Duodenal mucosa (tissue), 2 donors: ENCODE measurements around the gene FBXO17.
"Not testable (repeated sequence)": the region's sequence is repeated elsewhere in the genome, so short reads cannot be mapped to it uniquely, and the experiment has no call there.

Experiments
- H3K27ac ChIP-seq: one replicate; pipeline ENCODE4 v1.7.0; 2013; ENCODE audit warnings: low read depth, low read length
- H3K27me3 ChIP-seq, 2 donors: one replicate each; pipeline ENCODE4 v1.7.0; 2013; ENCODE audit warnings: low read length in 2 of 2, control low read depth in 1 of 2; ENCODE audit not compliant: insufficient read depth in 2 of 2, control insufficient read depth in 1 of 2
- H3K36me3 ChIP-seq, 2 donors: one replicate each; pipeline ENCODE4 v1.7.0; 2013; ENCODE audit warnings: low read length in 2 of 2, control low read depth in 1 of 2; ENCODE audit not compliant: insufficient read depth in 2 of 2, control insufficient read depth in 1 of 2
- H3K4me1 ChIP-seq, 2 donors: one replicate each; pipeline ENCODE4 v1.7.0; 2013; ENCODE audit warnings: low read length in 2 of 2, control low read depth in 1 of 2; ENCODE audit not compliant: insufficient read depth in 2 of 2, control insufficient read depth in 1 of 2
- H3K4me3 ChIP-seq, 2 donors: one replicate each; pipeline ENCODE4 v1.7.0; 2013; ENCODE audit warnings: low read length in 2 of 2, low read depth in 1 of 2
- H3K9ac ChIP-seq, 2 donors: one replicate each; pipeline ENCODE4 v1.7.0; 2013; ENCODE audit warnings: low read length in 2 of 2, low read depth in 1 of 2
- H3K9me3 ChIP-seq, 2 donors: one replicate each; pipeline ENCODE4 v1.7.0; 2013; ENCODE audit warnings: low read length in 2 of 2, control low read depth in 1 of 2; ENCODE audit not compliant: control insufficient read depth in 1 of 2

FBXO17 gene

GRCh38 chr19:39003796-39004195 is 28.3 kb upstream of the FBXO17 start:
- no peak overlapping the region for H3K27ac ChIP-seq
- no peak overlapping the region for H3K9ac ChIP-seq
- H3K4me3 ChIP-seq: no peak overlapping the region
- H3K27me3 ChIP-seq: no peaks in the 10 kb centered on the region
- H3K36me3 ChIP-seq: no peaks in the 10 kb centered on the region
- H3K9me3 ChIP-seq: no peaks in the 10 kb centered on the region
- no peaks in the 10 kb centered on the region for H3K4me1 ChIP-seq

DNA sequence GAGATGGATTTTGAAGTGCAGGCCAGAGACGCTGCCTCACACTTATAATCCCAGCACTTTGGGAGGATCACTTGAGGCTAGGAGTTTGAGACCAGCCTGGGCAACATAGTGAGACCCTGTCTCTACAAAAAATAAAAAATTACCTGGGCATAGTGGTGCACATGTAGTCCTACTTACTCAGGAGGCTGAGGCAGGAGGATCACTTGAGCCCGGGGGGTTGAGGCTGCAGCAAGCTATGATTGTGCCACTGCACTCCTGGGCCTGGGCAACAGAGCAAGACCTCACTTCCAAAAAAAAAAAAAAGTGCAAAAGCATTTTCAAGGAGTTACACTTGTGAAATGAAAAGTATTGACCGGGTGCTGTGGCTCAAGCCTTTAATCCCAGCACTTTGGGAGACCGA is 27.6 kb upstream of the FBXO17 start:
- H3K4me1 ChIP-seq: no peaks in the 10 kb centered on the region
- H3K27me3 ChIP-seq: no peaks in the 10 kb centered on the region
- H3K9ac ChIP-seq: no peak overlapping the region
- H3K27ac ChIP-seq: no peak overlapping the region
- H3K36me3 ChIP-seq: no peaks in the 10 kb centered on the region
- no peaks in the 10 kb centered on the region for H3K9me3 ChIP-seq
- no peak overlapping the region for H3K4me3 ChIP-seq

GRCh38 chr19:39001041-39001440 is 25.5 kb upstream of the FBXO17 start:
- Histone ChIP-seq H3K27me3 (no peaks in the 10 kb centered on the region), H3K9ac (no peak overlapping the region), H3K27ac (no peak overlapping the region), H3K9me3 (no peaks in the 10 kb centered on the region), H3K4me3 (no peak overlapping the region), H3K36me3 (no peaks in the 10 kb centered on the region), H3K4me1 (no peaks in the 10 kb centered on the region)

GRCh38 chr19:38997576-38997975 is 22.0 kb upstream of the FBXO17 start:
- H3K4me3 ChIP-seq, H3K36me3 ChIP-seq, H3K9ac ChIP-seq, H3K4me1 ChIP-seq, H3K27ac ChIP-seq, H3K27me3 ChIP-seq, H3K9me3 ChIP-seq: not testable (repeated sequence)

DNA sequence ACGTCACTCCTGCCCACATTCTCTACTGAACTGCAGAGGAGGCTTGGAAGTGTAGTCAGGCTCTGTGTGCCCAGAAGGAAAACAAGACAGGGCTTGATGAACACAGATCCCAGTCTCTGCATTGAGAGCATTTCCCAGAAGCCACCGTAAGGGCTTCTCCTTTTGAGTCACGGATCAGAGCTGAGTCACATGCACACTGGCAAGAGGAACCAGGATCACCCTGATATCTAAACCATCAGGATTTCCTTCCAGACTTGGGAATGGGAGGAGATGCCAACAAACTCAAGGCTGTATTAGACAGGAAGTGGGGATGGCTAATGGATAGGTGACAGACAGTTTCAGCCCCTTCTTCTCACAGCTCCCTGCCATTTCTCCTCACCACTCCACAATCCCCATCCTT is 17.7 kb upstream of the FBXO17 start:
- H3K27ac ChIP-seq: no peak overlapping the region
- H3K4me3 ChIP-seq: no peak overlapping the region
- no peaks in the 10 kb centered on the region for H3K36me3 ChIP-seq
- no peaks in the 10 kb centered on the region for H3K4me1 ChIP-seq
- H3K9ac ChIP-seq: no peak overlapping the region
- peaks cover 0 to 3% of the 10 kb centered on the region in 2 donors for H3K27me3 ChIP-seq
- no peaks in the 10 kb centered on the region for H3K9me3 ChIP-seq

DNA sequence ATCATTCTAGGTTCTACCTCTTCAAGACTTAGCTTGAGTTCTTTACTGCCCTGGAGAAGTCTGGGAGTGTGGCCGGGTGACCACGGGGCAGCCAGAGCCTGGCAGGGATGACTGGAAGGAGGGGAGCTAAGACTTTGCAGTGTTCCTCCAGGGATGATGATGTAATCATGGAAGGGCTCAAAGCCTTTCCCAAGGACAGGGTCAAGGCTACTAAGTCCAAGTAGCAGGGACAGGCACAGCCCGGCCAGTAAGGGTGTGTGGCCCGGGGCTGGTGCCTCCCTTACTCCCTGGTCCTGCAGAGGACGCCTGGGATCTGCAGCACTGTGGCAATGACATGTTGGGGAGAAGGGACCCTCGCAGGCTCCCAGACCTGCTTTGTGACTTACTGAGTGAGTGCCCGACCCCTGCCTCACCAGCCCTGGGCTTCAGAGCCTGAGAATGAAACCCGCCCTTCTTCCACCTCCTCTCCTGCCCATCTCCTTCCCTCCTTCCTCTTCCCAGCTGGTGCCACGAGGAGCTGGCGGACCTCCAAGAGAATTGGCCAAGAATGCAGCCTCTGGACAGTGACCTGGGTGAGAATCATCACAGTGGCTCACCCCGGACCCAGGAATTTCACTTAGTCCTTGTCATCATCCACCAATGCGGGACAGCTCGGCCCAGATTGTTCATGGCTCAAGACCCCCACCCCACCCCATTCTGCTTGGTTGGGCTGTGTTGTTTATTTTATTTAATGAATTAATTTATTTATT is 15.6 kb upstream of the FBXO17 start:
- Histone ChIP-seq H3K36me3 (no peaks in the 10 kb centered on the region), H3K4me3 (no peak overlapping the region)

GRCh38 chr19:38989614-38990013 is 14.1 kb upstream of the FBXO17 start:
- H3K36me3 ChIP-seq, H3K4me1 ChIP-seq, H3K27ac ChIP-seq, H3K27me3 ChIP-seq, H3K9me3 ChIP-seq, H3K4me3 ChIP-seq, H3K9ac ChIP-seq: not testable (repeated sequence)

More for the DNA sequence above, 15.6 kb upstream of the FBXO17 start:
- Histone ChIP-seq H3K9ac (no peak overlapping the region), H3K27ac (no peak overlapping the region), H3K9me3 (no peaks in the 10 kb centered on the region), H3K4me1 (no peaks in the 10 kb centered on the region), H3K27me3 (peaks cover 0 to 3% of the 10 kb centered on the region in 2 donors)

DNA sequence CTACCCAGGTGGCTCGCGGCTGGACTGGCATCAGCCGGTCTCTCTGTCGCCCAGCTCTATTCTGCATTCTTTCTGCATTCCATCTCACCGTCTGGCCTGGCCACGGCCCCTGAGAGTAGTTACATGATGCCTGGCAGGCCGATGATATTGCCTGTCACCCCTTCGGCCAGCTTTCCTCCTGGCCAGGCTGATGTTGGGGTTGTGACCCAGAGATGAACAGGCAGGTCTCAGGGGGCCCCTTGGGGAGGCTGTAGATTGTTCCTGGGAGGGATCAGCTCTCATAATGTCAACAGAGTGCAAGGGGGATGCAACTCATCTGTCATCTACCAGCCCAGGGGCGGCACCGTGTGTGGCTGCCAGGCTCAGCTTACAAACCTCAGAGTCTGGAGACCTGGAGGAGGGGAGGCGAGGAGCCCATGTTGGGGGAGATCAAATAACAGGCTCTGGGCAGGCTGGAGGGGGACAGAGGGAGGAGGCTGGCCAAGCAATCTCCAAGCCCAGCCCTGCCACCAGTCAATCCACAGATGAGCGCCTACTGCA is 13.6 kb upstream of the FBXO17 start:
- Histone ChIP-seq H3K9ac (no peak overlapping the region), H3K4me1 (no peaks in the 10 kb centered on the region), H3K4me3 (no peak overlapping the region), H3K9me3 (no peaks in the 10 kb centered on the region), H3K27me3 (peaks cover 0 to 3% of the 10 kb centered on the region in 2 donors), H3K36me3 (no peaks in the 10 kb centered on the region), H3K27ac (no peak overlapping the region)

DNA sequence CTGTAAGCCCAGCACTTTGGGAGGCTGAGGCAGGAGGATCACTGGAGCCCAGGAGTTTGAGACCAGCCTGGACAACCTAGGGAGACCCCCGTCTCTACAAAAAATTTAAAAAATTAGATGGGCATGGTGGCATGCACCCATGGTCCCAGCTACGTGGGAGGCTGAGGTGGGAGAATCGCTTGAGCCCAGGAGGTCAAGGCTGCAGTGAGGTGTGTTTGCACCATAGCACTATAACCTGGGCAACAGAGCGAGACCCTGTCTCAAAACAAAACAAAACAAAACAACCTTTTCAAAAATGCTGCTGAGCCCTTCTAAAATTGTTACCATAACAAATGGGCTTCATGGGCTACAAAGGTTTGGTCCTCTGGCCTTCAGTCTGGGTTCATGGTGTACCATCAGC is 13.1 kb upstream of the FBXO17 start:
- H3K4me3 ChIP-seq, H3K27ac ChIP-seq, H3K9ac ChIP-seq, H3K27me3 ChIP-seq, H3K4me1 ChIP-seq, H3K36me3 ChIP-seq, H3K9me3 ChIP-seq: not testable (repeated sequence)

DNA sequence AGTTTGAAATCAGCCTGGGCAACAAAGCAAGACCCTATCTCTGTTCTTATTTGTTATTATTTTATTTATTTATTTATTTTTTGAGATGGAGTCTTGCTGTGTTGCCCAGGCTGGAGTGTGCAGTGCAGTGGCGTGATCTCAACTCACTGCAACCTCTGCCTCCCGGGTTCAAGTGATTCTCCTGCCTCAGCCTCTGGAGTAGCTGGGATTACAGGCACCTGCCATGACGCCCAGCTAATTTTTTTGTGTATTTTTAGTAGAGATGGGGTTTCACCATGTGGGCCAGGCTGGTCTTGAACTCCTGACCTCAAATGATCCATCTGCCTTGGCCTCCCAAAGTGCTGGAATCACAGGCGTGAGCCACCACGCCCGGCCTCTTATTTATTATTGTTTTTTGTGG is 12.2 kb upstream of the FBXO17 start:
- not testable (repeated sequence) for H3K9me3 ChIP-seq, H3K4me3 ChIP-seq, H3K27ac ChIP-seq, H3K36me3 ChIP-seq, H3K9ac ChIP-seq, H3K27me3 ChIP-seq, H3K4me1 ChIP-seq
